HepG2 (cell line): ENCODE measurements around the gene XKR3. TPM values are rescaled to one million over a fixed set of nuclear protein-coding genes. Genes with fewer than 3 reads are reported as not detected.

ENCODE experiments used
- ATAC-seq: fragments of 200-7000 bp; cut with Tn5 transposase; 3 replicates; pipeline ENCODE4 v1.9.1; 2020; ENCODE audit warnings: mild to moderate bottlenecking, moderate library complexity
- BruUV-seq: library from RNA; stranded (reverse); fragments of 400-500 nt; replicated peaks from 2 replicates; lab custom pipeline; 2021; lab: Mats Ljungman, UMichigan
- CTCF ChIA-PET: fragments of 300-600 bp; formaldehyde crosslinking; extraction: SDS; loops from one replicate; lab custom pipeline; 2021; ENCODE audit warnings: low total read pairs, inconsistent platforms, low intra/inter-chr PET ratio; lab: Yijun Ruan, JAX
- POLR2A ChIA-PET: fragments of 350-600 bp; sonication (Branson Sonifier 250); formaldehyde crosslinking; loops from one replicate; lab custom pipeline; 2020; ENCODE audit warnings: antibody characterized with exemption, inconsistent platforms; lab: Yijun Ruan, JAX
- DNase-seq: peaks from one replicate; pipeline ENCODE4 v3.0.0-alpha.2; 2015; ENCODE audit warnings: low spot score
- FAIRE-seq: peaks from 3 replicates; lab custom pipeline; 2011; peaks lifted over from hg19 to GRCh38; lab: Jason Lieb, UNC
- H2AFZ ChIP-seq: one replicate; pipeline ENCODE4 v1.6.1; 2011; ENCODE audit warnings: low read length, inconsistent platforms
- H3K27ac ChIP-seq: fragments of 300-600 bp; 3 replicates; pipeline ENCODE4 v1.8.0; 2011; ENCODE audit warnings: mixed run types, mild to moderate bottlenecking, mixed read lengths, low read length, inconsistent platforms; ENCODE audit not compliant: insufficient read depth; ENCODE audit errors: extremely low read length
- H3K27me3 ChIP-seq, 2 experiments: fragments of 200-600 bp in 1 of 2; 2 replicates in 1 of 2; 3 replicates in 1 of 2; pipeline versions ENCODE4 v1.6.0 to v1.8.0; 2011; ENCODE audit warnings: low read length in 2 of 2, mild to moderate bottlenecking in 2 of 2, moderate library complexity in 2 of 2, inconsistent platforms in 1 of 2; ENCODE audit not compliant: insufficient read depth in 2 of 2, control insufficient read depth in 1 of 2
- H3K36me3 ChIP-seq, 2 experiments: fragments of 200-600 bp in 1 of 2; replicated peaks in 1 of 2; 2 replicates in 1 of 2; 3 replicates in 1 of 2; pipeline versions ENCODE4 v1.5.1 to v1.8.0; 2011; ENCODE audit warnings: low read length in 2 of 2, inconsistent platforms in 1 of 2; ENCODE audit not compliant: insufficient read depth in 2 of 2, control insufficient read depth in 1 of 2
- H3K4me1 ChIP-seq: 2 replicates; pipeline ENCODE4 v1.5.1; 2012; ENCODE audit warnings: low read length, inconsistent platforms; ENCODE audit not compliant: insufficient read depth
- H3K4me2 ChIP-seq: 2 replicates; pipeline ENCODE4 v1.6.0; 2011; ENCODE audit warnings: low read depth, low read length, inconsistent platforms
- H3K4me3 ChIP-seq, 3 experiments: fragments of 200-600 bp in 1 of 3; sonication (generic), shearing (Covaris generic) in 1 of 3; replicated peaks in 1 of 3; 2 replicates each; pipeline ENCODE4 v1.5.1; 2011 to 2016; ENCODE audit warnings: low read length in 3 of 3, inconsistent platforms in 2 of 3, low read depth in 2 of 3, mild to moderate bottlenecking in 2 of 3, control low read depth in 1 of 3, mixed read lengths in 1 of 3; ENCODE audit not compliant: insufficient read depth in 1 of 3
- H3K79me2 ChIP-seq: one replicate; pipeline ENCODE4 v1.6.1; 2011; ENCODE audit warnings: low read length, inconsistent platforms; ENCODE audit not compliant: insufficient read depth
- H3K9ac ChIP-seq: 2 replicates; pipeline ENCODE4 v1.6.0; 2011; ENCODE audit warnings: mild to moderate bottlenecking, low read depth, low read length, inconsistent platforms; ENCODE audit not compliant: insufficient read depth
- H3K9me3 ChIP-seq: 2 replicates; pipeline ENCODE4 v1.5.1; 2012; ENCODE audit warnings: mild to moderate bottlenecking, low read length
- H4K20me1 ChIP-seq: 2 replicates; pipeline ENCODE4 v1.6.0; 2011; ENCODE audit warnings: inconsistent platforms, mild to moderate bottlenecking, low read length, moderate library complexity; ENCODE audit not compliant: insufficient read depth
- AHR ChIP-seq: IDR thresholded peaks from 2 replicates; pipeline ENCODE4 v1.6.1; 2018; ENCODE audit warnings: missing genetic modification reagents, missing compliant biosample characterization
- GATA4 ChIP-seq: sonication (generic); IDR thresholded peaks from 2 replicates; pipeline ENCODE4 v1.6.1; 2016; ENCODE audit warnings: antibody characterized with exemption, low read depth, borderline replicate concordance
- MAFF ChIP-seq: IDR thresholded peaks from 2 replicates; pipeline ENCODE4 v1.6.1; 2011; ENCODE audit warnings: low read depth, low read length, improper control_type of control experiment
- MAFK ChIP-seq, 2 experiments: IDR thresholded peaks in 1 of 2; conservative IDR thresholded peaks in 1 of 2; 2 replicates each; pipeline ENCODE4 v1.6.1; 2011; ENCODE audit warnings: improper control_type of control experiment in 2 of 2, low read length in 2 of 2
- NCOA1 ChIP-seq: sonication (generic); formaldehyde crosslinking; IDR thresholded peaks from 2 replicates; pipeline ENCODE4 v1.9.0; 2021; ENCODE audit warnings: missing genetic modification reagents
- NCOA5 ChIP-seq: sonication (generic); formaldehyde crosslinking; IDR thresholded peaks from 2 replicates; pipeline ENCODE4 v1.4.0; 2020; ENCODE audit warnings: missing genetic modification reagents
- SMARCC2 ChIP-seq: fragments of 450-650 bp; IDR thresholded peaks from 2 replicates; pipeline ENCODE4 v1.6.1; 2017; ENCODE audit warnings: antibody characterized with exemption, mild to moderate bottlenecking
- SMYD3 ChIP-seq: sonication (generic); formaldehyde crosslinking; IDR thresholded peaks from 2 replicates; pipeline ENCODE4 v1.8.1; 2023; ENCODE audit warnings: mild to moderate bottlenecking, missing genetic modification reagents
- ZFP1 ChIP-seq: IDR thresholded peaks from 2 replicates; pipeline ENCODE4 v1.6.1; 2016
- ZNF720 ChIP-seq: sonication (generic); formaldehyde crosslinking; IDR thresholded peaks from 2 replicates; pipeline ENCODE4 v1.4.0; 2020; ENCODE audit warnings: missing genetic modification reagents
- WGBS: methylation state at CpG from one replicate; pipeline ENCODE4 v1.1.6; 2017; ENCODE audit warnings: low lambda C conversion rate; 5-methylcytosine and 5-hydroxymethylcytosine counted together
- in situ Hi-C: cut with HindIII; loops from 2 replicates; pipeline ENCODE4 v1.10.0; 2017; ENCODE audit warnings: low pct_unique_long_range_greater_than_20kb; ENCODE audit not compliant: extremely low pct_ligation_motif_present
- intact Hi-C: fragments of 100-400 bp; cut with micrococcal nuclease; formaldehyde crosslinking; loops from one replicate; pipeline ENCODE4 v1.10.0; 2022; ENCODE audit not compliant: unreplicated experiment
- polyA plus RNA-seq, 8 experiments: library from polyadenylated mRNA; depleted of rRNA in 3 of 8; stranded (reverse) in 7 of 8; unstranded in 1 of 8; fragments of >200 nt; fragmentation: Illumina TruSeq in 4 of 8; extraction: Trizol in 4 of 8; gene quantifications; 2 replicates each; pipeline versions ENCODE4 v1.2.1 to v1.2.3, GENCODE V29; 2011 to 2016; ENCODE audit warnings: low read depth in 4 of 8, missing spikeins in 1 of 8, mixed read lengths in 1 of 8; ENCODE audit not compliant: insufficient read depth in 1 of 8
- total RNA-seq, 5 experiments: library from RNA; depleted of rRNA; stranded (reverse); fragments of >200 nt; fragmentation: Illumina TruSeq; extraction: Trizol; gene quantifications; 2 replicates each; pipeline ENCODE4 v1.2.3, GENCODE V29; 2016; ENCODE audit warnings: low read depth in 1 of 5
- TF ChIP-seq, protein P1 (sequence below): sonication (generic); formaldehyde crosslinking; IDR thresholded peaks from 2 replicates; pipeline ENCODE4 v1.4.0; 2020; ENCODE audit warnings: mild to moderate bottlenecking, missing genetic modification reagents
- TF ChIP-seq, protein P2 (sequence below): sonication (generic); formaldehyde crosslinking; IDR thresholded peaks from 2 replicates; pipeline ENCODE4 v1.5.1; 2020; ENCODE audit warnings: missing genetic modification reagents, mild to moderate bottlenecking, borderline replicate concordance

Gene XKR3
- total and polyA plus RNA-seq, 2 of the 13 experiments (the other 11 are each of a cell fraction or from before 2014, with no cell fraction given), result not detected

DNA sequence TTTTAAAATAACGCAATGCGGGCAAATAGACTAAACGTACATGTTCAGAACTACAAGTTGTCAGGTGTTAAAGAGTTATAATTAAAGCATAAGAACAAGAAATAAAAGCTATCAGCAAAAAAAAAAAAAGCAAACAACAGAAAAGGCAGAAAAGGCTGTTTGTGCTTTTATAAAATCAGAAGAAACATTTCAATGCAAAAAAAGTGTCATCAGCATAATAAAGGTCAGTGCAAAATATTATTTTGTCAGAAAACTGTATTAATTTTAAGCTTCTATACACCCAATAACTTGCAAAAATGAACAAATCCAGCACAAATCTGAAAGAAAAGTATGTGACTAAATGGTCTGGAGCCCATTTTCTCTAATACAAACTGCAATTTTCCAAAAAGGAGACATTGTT lies 23.6 kb downstream of the XKR3 start:
- ChIA-PET POLR2A (no interaction called here), CTCF (no interaction called here)
- Histone ChIP-seq H3K4me2 (no peak overlapping the region), H3K4me1 (no peaks in the 10 kb centered on the region), H3K36me3 (no peaks in the 10 kb centered on the region), H3K79me2 (no peaks in the 10 kb centered on the region), H4K20me1 (no peaks in the 10 kb centered on the region), H2AFZ (no peak overlapping the region), H3K4me3 (no peak overlapping the region), H3K27me3 (no peaks in the 10 kb centered on the region), H3K9me3 (no peaks in the 10 kb centered on the region), H3K27ac (no peak overlapping the region), H3K9ac (no peak overlapping the region)
- DNase-seq, result no peak
- TF ChIP-seq MAFK (conservative IDR thresholded peaks at IDR 0.05 in 1 of 2, IDR thresholded peaks at IDR 0.05 in 1 of 2; ENCODE audit: low read length in 2 of 2), result peak in 1 of 2 experiments; percentile 81; a peak in 3 of 4 replicates
- no peak for TF ChIP-seq ZFP1 (CRISPR knock-in tag)
- peak; percentile 75; the same call in 1 of the 2 replicates for TF ChIP-seq MAFF
- under 1% methylated on average over 3 of the region's 3 CpGs for WGBS
- no TSS peak for BruUV-seq
- FAIRE-seq, result no peak
- in situ Hi-C loops (no loop called here), intact Hi-C loops (no loop called here)
- ATAC-seq, result no peak

DNA sequence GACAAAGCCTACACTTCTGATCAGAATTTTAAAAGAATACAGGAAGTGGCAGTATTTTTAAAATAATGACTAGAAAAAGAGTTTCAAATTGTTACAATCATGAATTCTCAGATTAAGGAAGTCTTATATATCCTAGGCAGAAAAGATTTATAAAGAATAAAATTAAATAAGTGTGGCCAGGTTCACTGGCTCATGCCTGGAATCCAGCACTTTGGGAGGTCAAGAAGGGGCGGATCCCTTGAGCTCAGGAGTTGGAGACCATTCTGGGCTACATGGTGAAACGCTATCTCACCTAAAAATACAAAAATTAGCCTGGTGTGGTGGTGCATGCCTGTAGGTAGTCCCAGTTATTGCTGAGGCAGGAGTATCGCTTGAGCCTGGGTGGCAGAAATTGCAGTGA lies 24.1 kb downstream of the XKR3 start:
- BruUV-seq, result no TSS peak
- Histone ChIP-seq H3K9ac (no peak overlapping the region), H3K9me3 (no peaks in the 10 kb centered on the region), H3K4me3 (no peak overlapping the region), H3K27me3 (no peaks in the 10 kb centered on the region), H3K4me1 (no peaks in the 10 kb centered on the region), H3K4me2 (no peak overlapping the region), H2AFZ (no peak overlapping the region), H3K27ac (no peak overlapping the region), H3K79me2 (no peaks in the 10 kb centered on the region), H3K36me3 (no peaks in the 10 kb centered on the region), H4K20me1 (no peaks in the 10 kb centered on the region)
- DNase-seq, result no peak
- 34% methylated on average over 3 of the region's 3 CpGs for WGBS
- in situ Hi-C loops (no loop called here), intact Hi-C loops (no loop called here)
- ChIA-PET CTCF (no interaction called here), POLR2A (no interaction called here)
- no peak for FAIRE-seq
- ATAC-seq, result no peak
- TF ChIP-seq ZNF720 (CRISPR knock-in tag) (no peak), AHR (no peak), SMARCC2 (no peak), SMYD3 (no peak), GATA4 (no peak), NCOA1 (CRISPR knock-in tag) (no peak), NCOA5 (no peak)
- TF ChIP-seq, protein P1, sequence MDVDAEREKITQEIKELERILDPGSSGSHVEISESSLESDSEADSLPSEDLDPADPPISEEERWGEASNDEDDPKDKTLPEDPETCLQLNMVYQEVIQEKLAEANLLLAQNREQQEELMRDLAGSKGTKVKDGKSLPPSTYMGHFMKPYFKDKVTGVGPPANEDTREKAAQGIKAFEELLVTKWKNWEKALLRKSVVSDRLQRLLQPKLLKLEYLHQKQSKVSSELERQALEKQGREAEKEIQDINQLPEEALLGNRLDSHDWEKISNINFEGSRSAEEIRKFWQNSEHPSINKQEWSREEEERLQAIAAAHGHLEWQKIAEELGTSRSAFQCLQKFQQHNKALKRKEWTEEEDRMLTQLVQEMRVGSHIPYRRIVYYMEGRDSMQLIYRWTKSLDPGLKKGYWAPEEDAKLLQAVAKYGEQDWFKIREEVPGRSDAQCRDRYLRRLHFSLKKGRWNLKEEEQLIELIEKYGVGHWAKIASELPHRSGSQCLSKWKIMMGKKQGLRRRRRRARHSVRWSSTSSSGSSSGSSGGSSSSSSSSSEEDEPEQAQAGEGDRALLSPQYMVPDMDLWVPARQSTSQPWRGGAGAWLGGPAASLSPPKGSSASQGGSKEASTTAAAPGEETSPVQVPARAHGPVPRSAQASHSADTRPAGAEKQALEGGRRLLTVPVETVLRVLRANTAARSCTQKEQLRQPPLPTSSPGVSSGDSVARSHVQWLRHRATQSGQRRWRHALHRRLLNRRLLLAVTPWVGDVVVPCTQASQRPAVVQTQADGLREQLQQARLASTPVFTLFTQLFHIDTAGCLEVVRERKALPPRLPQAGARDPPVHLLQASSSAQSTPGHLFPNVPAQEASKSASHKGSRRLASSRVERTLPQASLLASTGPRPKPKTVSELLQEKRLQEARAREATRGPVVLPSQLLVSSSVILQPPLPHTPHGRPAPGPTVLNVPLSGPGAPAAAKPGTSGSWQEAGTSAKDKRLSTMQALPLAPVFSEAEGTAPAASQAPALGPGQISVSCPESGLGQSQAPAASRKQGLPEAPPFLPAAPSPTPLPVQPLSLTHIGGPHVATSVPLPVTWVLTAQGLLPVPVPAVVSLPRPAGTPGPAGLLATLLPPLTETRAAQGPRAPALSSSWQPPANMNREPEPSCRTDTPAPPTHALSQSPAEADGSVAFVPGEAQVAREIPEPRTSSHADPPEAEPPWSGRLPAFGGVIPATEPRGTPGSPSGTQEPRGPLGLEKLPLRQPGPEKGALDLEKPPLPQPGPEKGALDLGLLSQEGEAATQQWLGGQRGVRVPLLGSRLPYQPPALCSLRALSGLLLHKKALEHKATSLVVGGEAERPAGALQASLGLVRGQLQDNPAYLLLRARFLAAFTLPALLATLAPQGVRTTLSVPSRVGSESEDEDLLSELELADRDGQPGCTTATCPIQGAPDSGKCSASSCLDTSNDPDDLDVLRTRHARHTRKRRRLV (CRISPR knock-in tag), result no peak
- TF ChIP-seq, protein P2, sequence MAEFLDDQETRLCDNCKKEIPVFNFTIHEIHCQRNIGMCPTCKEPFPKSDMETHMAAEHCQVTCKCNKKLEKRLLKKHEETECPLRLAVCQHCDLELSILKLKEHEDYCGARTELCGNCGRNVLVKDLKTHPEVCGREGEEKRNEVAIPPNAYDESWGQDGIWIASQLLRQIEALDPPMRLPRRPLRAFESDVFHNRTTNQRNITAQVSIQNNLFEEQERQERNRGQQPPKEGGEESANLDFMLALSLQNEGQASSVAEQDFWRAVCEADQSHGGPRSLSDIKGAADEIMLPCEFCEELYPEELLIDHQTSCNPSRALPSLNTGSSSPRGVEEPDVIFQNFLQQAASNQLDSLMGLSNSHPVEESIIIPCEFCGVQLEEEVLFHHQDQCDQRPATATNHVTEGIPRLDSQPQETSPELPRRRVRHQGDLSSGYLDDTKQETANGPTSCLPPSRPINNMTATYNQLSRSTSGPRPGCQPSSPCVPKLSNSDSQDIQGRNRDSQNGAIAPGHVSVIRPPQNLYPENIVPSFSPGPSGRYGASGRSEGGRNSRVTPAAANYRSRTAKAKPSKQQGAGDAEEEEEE (CRISPR knock-in tag), result no peak
